Measurements from ENCODE around the gene UGT2B10. TPM values are rescaled to one million over a fixed set of nuclear protein-coding genes. Genes with fewer than 3 reads are reported as not detected.

Gene UGT2B10
- polyA plus RNA-seq, 3 donors from 2014 or later: not detected

DNA sequence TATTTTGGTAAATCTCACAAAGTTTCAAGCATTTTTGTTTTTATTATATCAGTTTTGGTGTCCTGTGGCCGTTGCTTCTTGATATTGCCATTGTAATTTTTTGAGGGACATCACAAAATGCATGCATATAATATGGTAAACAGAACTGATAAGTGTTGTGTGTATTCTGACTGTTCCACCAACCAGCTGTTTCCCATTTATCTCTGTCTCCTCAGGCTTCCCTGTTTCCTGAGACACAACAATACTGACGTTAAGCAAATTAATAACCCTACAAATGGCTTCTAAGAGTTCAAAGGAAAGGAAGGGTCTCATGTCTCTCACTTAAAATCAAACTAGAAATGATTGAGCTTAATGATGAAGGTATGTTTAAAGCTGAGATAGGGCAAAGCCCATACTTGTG is 40.0 kb downstream of the UGT2B10 start:
- no peaks in the 10 kb centered on the region for H3K4me1 Mint-ChIP-seq
- peaks cover 4 to 24% (median 10%) of the 10 kb centered on the region in 6 donors for H3K9me3 Mint-ChIP-seq
- no peak overlapping the region for H3K27ac Mint-ChIP-seq
- no peaks in the 10 kb centered on the region for H3K36me3 Mint-ChIP-seq
- H3K27me3 Mint-ChIP-seq (ENCODE audit: low read depth in 3 of 3): peaks cover 0 to 4% (median 0%) of the 10 kb centered on the region in 3 donors
- no peak for DNase-seq
- H3K4me3 Mint-ChIP-seq: no peak overlapping the region

DNA sequence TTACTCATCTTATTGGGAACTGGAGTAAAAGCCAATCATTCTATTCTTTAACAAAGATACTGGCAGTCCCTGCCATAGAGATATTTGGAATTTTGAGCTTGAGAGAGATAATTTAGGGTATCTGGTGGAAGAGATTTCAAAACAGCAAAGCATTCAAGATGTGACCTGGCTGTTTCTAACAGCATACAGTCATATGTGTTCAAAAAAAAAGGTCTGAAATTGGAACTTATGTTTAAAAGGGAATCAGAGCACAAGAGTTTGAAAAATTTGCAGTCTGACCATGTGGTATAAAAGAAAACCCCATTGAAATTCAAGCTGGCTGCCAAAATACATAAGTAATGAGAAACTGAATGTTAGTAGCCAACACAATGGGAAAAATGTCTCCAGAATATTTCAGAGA is 42.2 kb downstream of the UGT2B10 start:
- Mint-ChIP-seq H3K4me3 (no peak overlapping the region), H3K9me3 (peaks cover 4 to 27% (median 9%) of the 10 kb centered on the region in 6 donors), H3K27ac (no peak overlapping the region), H3K36me3 (no peaks in the 10 kb centered on the region), H3K27me3 (ENCODE audit: low read depth in 3 of 3) (peaks cover 0 to 4% (median 0%) of the 10 kb centered on the region in 3 donors), H3K4me1 (no peaks in the 10 kb centered on the region)
- no peak for DNase-seq

DNA sequence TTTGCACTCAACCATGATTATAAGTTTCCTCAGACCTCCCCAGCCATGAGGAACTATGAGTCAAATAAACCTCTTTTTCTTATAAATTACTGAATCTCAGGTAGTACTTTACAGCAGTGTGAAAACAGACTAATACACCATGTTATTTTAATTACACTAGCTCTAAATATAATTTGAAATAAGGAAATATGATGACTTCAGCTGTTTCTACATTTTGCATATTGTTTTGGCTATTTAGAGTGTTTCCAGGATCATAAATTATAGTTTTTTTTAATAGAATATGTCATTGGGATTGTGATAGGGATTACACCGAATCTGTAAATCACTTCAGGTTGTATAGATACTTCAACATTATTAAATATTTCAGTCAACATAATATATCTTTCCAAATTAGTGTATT is 43.9 kb downstream of the UGT2B10 start:
- no peak for DNase-seq
- Mint-ChIP-seq H3K36me3 (no peaks in the 10 kb centered on the region), H3K4me3 (no peak overlapping the region), H3K4me1 (no peaks in the 10 kb centered on the region), H3K27me3 (ENCODE audit: low read depth in 3 of 3) (peaks cover 0 to 4% (median 0%) of the 10 kb centered on the region in 3 donors), H3K27ac (no peak overlapping the region), H3K9me3 (peaks cover 5 to 27% (median 13%) of the 10 kb centered on the region in 6 donors)

- no peak overlapping the region for H3K4me3 Mint-ChIP-seq
- no peak overlapping the region for H3K27ac Mint-ChIP-seq
- H3K27me3 Mint-ChIP-seq (ENCODE audit: low read depth in 3 of 3): no peaks in the 10 kb centered on the region
- no peaks in the 10 kb centered on the region for H3K36me3 Mint-ChIP-seq
- H3K4me1 Mint-ChIP-seq: no peaks in the 10 kb centered on the region
- peaks cover 5 to 26% (median 14%) of the 10 kb centered on the region in 6 donors for H3K9me3 Mint-ChIP-seq
- DNase-seq: no peak
Measured at GRCh38 chr4:68861057-68861456, 45.3 kb downstream of the UGT2B10 start.

GRCh38 chr4:68864438-68865187 is 48.8 kb downstream of the UGT2B10 start:
- peaks cover 0 to 21% (median 11%) of the 10 kb centered on the region in 6 donors for H3K9me3 Mint-ChIP-seq
- H3K27me3 Mint-ChIP-seq (ENCODE audit: low read depth in 3 of 3): no peaks in the 10 kb centered on the region
- H3K4me1 Mint-ChIP-seq: no peaks in the 10 kb centered on the region
- H3K4me3 Mint-ChIP-seq: no peak overlapping the region
- H3K27ac Mint-ChIP-seq: no peak overlapping the region
- no peak for DNase-seq
- H3K36me3 Mint-ChIP-seq: no peaks in the 10 kb centered on the region

DNA sequence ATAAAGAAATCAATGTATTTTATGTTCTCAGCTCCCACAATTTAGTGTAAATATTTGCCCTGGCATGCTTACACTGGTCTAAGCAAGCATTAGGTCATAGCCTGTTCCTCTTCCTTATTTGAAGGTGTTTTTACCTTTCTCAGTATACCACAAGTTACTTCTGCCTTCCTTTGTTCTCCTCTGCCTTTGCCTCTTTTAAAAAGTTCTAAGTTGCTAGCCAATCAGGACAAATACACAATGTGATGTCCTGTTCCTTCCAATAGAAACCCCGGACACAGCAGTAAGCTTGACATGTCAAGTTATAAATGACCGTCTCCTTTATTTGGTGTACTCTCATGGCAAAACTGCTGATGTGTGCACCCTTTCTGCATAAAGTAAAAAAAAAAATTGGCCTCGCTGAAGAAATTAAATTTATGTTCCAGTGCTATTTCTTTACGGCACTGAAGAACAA is 49.4 kb downstream of the UGT2B10 start:
- H3K9me3 Mint-ChIP-seq: peaks cover 0 to 21% (median 11%) of the 10 kb centered on the region in 6 donors
- no peaks in the 10 kb centered on the region for H3K27me3 Mint-ChIP-seq (ENCODE audit: low read depth in 3 of 3)

DNA sequence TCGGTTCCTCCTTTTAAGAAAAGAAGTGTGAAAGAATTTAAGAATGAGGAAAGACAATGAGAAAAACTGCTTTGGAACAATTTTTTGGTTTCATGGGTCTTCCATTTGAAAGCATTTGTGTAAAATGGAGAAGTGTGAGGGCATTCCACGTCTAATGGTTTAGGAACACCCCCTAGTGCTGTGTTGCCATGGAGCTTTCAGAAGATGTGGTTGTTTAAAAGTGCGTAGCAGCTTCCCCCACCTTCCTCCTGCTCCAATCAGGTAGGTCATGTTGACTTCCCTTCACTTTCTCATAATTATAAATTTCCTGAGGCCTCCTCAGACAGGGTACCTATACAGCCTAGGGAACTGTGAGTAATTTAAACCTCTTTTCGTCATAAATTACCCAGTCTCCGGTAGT is 50.0 kb downstream of the UGT2B10 start:
- Mint-ChIP-seq H3K9me3 (peaks cover 0 to 20% (median 10%) of the 10 kb centered on the region in 6 donors), H3K4me1 (no peaks in the 10 kb centered on the region), H3K27ac (no peak overlapping the region), H3K4me3 (no peak overlapping the region), H3K27me3 (ENCODE audit: low read depth in 3 of 3) (no peaks in the 10 kb centered on the region), H3K36me3 (no peaks in the 10 kb centered on the region)
- no peak for DNase-seq

More for the DNA sequence above, 49.4 kb downstream of the UGT2B10 start:
- DNase-seq: no peak
- no peaks in the 10 kb centered on the region for H3K36me3 Mint-ChIP-seq
- no peak overlapping the region for H3K4me3 Mint-ChIP-seq
- no peaks in the 10 kb centered on the region for H3K4me1 Mint-ChIP-seq
- H3K27ac Mint-ChIP-seq: no peak overlapping the region

DNA sequence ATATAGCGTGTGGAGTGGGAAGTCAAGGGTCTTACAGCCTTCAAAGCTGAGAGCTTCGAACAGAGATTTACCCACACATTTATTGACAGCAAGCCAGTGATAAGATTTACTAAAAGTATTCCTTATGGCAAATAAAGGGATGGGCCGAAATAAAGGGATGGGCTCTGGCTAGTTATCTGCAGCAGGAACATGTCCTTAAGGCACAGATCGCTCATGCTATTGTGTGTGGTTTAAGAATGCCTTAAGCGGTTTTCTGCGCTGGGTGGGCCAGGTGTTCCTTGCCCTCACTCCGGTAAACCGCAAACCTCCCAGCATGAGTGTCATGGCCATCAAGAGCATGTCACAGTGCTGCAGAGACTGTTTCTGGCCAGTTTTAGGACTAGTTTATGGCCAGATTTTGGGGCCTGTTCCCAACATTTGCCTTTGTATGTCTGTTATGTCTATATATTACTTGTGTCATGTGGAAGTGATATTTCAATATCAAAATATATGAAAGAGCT is 53.5 kb downstream of the UGT2B10 start:
- DNase-seq: no peak
- H3K36me3 Mint-ChIP-seq: no peaks in the 10 kb centered on the region
- H3K27me3 Mint-ChIP-seq (ENCODE audit: low read depth in 3 of 3): no peaks in the 10 kb centered on the region
- H3K27ac Mint-ChIP-seq: no peak overlapping the region
- no peak overlapping the region for H3K4me3 Mint-ChIP-seq
- H3K9me3 Mint-ChIP-seq: peaks cover 0 to 20% (median 10%) of the 10 kb centered on the region in 6 donors
- H3K4me1 Mint-ChIP-seq: no peaks in the 10 kb centered on the region

- Mint-ChIP-seq H3K27ac (no peak overlapping the region), H3K9me3 (peaks cover 0 to 12% (median 2%) of the 10 kb centered on the region in 6 donors), H3K27me3 (ENCODE audit: low read depth in 3 of 3) (no peaks in the 10 kb centered on the region), H3K4me3 (no peak overlapping the region), H3K4me1 (no peaks in the 10 kb centered on the region), H3K36me3 (no peaks in the 10 kb centered on the region)
- DNase-seq: no peak
Measured at GRCh38 chr4:68871809-68872642, 56.2 kb downstream of the UGT2B10 start.

- H3K36me3 Mint-ChIP-seq: no peaks in the 10 kb centered on the region
- no peaks in the 10 kb centered on the region for H3K27me3 Mint-ChIP-seq (ENCODE audit: low read depth in 3 of 3)
- H3K9me3 Mint-ChIP-seq: peaks cover 0 to 8% (median 2%) of the 10 kb centered on the region in 6 donors
- H3K27ac Mint-ChIP-seq: no peak overlapping the region
- no peak for DNase-seq
- no peaks in the 10 kb centered on the region for H3K4me1 Mint-ChIP-seq
- H3K4me3 Mint-ChIP-seq: no peak overlapping the region
Measured at GRCh38 chr4:68872643-68873502, 57.1 kb downstream of the UGT2B10 start.

DNA sequence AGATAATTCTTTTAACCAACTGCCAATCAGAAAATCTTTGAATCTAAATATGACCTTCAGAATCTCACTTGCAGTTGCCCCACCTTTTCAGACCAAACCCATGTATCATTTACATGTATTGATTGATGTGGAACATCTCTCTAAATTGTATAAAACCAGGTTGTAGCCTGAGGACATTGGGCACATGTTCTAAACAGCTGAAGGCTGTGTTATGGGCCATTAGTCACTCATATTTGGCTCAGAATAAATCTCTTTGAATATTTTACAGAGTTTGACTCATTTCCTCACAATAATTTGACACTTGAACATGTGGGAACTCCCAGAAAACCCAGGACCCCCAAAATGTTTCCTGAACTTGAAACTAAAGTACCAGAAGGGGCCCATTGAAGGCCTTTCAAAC is 58.7 kb downstream of the UGT2B10 start:
- Mint-ChIP-seq H3K4me3 (no peak overlapping the region), H3K36me3 (no peaks in the 10 kb centered on the region), H3K27ac (no peak overlapping the region), H3K4me1 (no peaks in the 10 kb centered on the region), H3K27me3 (ENCODE audit: low read depth in 3 of 3) (no peaks in the 10 kb centered on the region), H3K9me3 (peaks cover 0 to 9% (median 2%) of the 10 kb centered on the region in 6 donors)
- DNase-seq: no peak

- Mint-ChIP-seq H3K27ac (no peak overlapping the region), H3K4me1 (no peaks in the 10 kb centered on the region), H3K4me3 (no peak overlapping the region), H3K9me3 (peaks cover 0 to 20% (median 7%) of the 10 kb centered on the region in 6 donors), H3K36me3 (no peaks in the 10 kb centered on the region), H3K27me3 (ENCODE audit: low read depth in 3 of 3) (peaks cover 0 to 2% (median 0%) of the 10 kb centered on the region in 3 donors)
- DNase-seq: no peak
Measured at GRCh38 chr4:68877555-68877954, 61.8 kb downstream of the UGT2B10 start.

- Mint-ChIP-seq H3K27me3 (ENCODE audit: low read depth in 3 of 3) (peaks cover 0 to 2% (median 0%) of the 10 kb centered on the region in 3 donors), H3K4me1 (no peaks in the 10 kb centered on the region), H3K4me3 (no peak overlapping the region), H3K36me3 (no peaks in the 10 kb centered on the region), H3K27ac (no peak overlapping the region), H3K9me3 (peaks cover 0 to 20% (median 7%) of the 10 kb centered on the region in 6 donors)
- no peak for DNase-seq
Measured at GRCh38 chr4:68878048-68878447, 62.3 kb downstream of the UGT2B10 start.
